ENCODE data around the gene XK.
"Not testable (repeated sequence)": the region's sequence is repeated elsewhere in the genome, so short reads cannot be mapped to it uniquely, and the experiment has no call there.

The XK gene

GRCh38 chrX:37685381-37686359 lies at the start of gene XK:
XK (plus strand) TSS chrX:37685791; CDS start chrX:37685962, 171 bp downstream.
- DNase-seq (ENCODE audit: low read depth in 2 of 2), result peak in 1 of 2 donors; percentile 19

- DNase-seq (ENCODE audit: low read depth in 2 of 2), result no peak
These were observed 47.5 kb upstream of the XK start for GRCh38 chrX:37638047-37638446.

- no peak for DNase-seq (ENCODE audit: low read depth in 2 of 2)
These were observed 45.4 kb upstream of the XK start for GRCh38 chrX:37640142-37640541.

GRCh38 chrX:37641859-37642258 lies 43.7 kb upstream of the XK start:
- DNase-seq (ENCODE audit: low read depth in 2 of 2), result no peak

- DNase-seq (ENCODE audit: low read depth in 2 of 2), result no peak
These were observed 40.9 kb upstream of the XK start for GRCh38 chrX:37644381-37645305.

- DNase-seq (ENCODE audit: low read depth in 2 of 2), result no peak
These were observed 39.3 kb upstream of the XK start for GRCh38 chrX:37646254-37646653.

- not testable (repeated sequence) for DNase-seq (ENCODE audit: low read depth in 2 of 2)
These were observed 34.7 kb upstream of the XK start for GRCh38 chrX:37650879-37651278.

- DNase-seq (ENCODE audit: low read depth in 2 of 2), result no peak
These were observed 33.6 kb upstream of the XK start for GRCh38 chrX:37651921-37652452.

GRCh38 chrX:37652589-37653231 lies 32.9 kb upstream of the XK start:
- no peak for DNase-seq (ENCODE audit: low read depth in 2 of 2)

- no peak for DNase-seq (ENCODE audit: low read depth in 2 of 2)
These were observed 32.0 kb upstream of the XK start for GRCh38 chrX:37653397-37654085.

GRCh38 chrX:37658343-37659030 lies 27.1 kb upstream of the XK start:
- DNase-seq (ENCODE audit: low read depth in 2 of 2), result no peak

GRCh38 chrX:37659047-37659446 lies 26.5 kb upstream of the XK start:
- no peak for DNase-seq (ENCODE audit: low read depth in 2 of 2)

GRCh38 chrX:37662181-37662580 lies 23.4 kb upstream of the XK start:
- no peak for DNase-seq (ENCODE audit: low read depth in 2 of 2)

- no peak for DNase-seq (ENCODE audit: low read depth in 2 of 2)
These were observed 19.1 kb upstream of the XK start for GRCh38 chrX:37666516-37666915.

GRCh38 chrX:37667141-37667540 lies 18.4 kb upstream of the XK start:
- no peak for DNase-seq (ENCODE audit: low read depth in 2 of 2)

- no peak for DNase-seq (ENCODE audit: low read depth in 2 of 2)
These were observed 13.0 kb upstream of the XK start for GRCh38 chrX:37672563-37672962.

- DNase-seq (ENCODE audit: low read depth in 2 of 2), result no peak
These were observed 8.8 kb upstream of the XK start for GRCh38 chrX:37676811-37677210.

- DNase-seq (ENCODE audit: low read depth in 2 of 2), result no peak
These were observed 8.3 kb upstream of the XK start for GRCh38 chrX:37677243-37677642.

GRCh38 chrX:37677765-37678164 lies 7.8 kb upstream of the XK start:
- DNase-seq (ENCODE audit: low read depth in 2 of 2), result no peak

- DNase-seq (ENCODE audit: low read depth in 2 of 2), result no peak
These were observed 7.0 kb upstream of the XK start for GRCh38 chrX:37678574-37678973.
